GM18517 (cell line): ENCODE results near the gene ATOH8.

Source experiments
- ATAC-seq: cut with Tn5 transposase; IDR thresholded peaks from one replicate; pipeline ENCODE4 v1.9.1; 2021; ENCODE audit warnings: mild to moderate bottlenecking, moderate library complexity; ENCODE audit not compliant: unreplicated experiment

ATOH8 gene

DNA sequence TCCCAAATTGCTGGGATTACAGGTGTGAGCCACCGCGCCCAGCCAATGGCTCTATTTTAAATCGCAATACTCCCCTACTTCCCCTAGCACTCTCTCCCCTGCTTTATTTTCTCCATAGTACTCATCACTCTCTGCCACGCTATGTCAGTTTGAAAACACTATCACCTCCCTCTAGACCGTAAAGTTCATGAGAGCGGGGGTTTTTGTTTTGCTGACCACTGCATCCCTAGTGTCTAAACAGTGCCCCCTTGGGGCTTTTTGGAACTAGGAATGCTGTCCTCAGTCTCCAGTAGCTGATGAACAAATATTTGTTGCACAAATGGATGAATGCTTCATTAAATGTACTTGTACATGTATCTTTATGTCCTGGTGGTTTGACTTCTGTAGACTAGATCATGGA, 44.1 kb downstream of the ATOH8 start:
- no peak for ATAC-seq

DNA sequence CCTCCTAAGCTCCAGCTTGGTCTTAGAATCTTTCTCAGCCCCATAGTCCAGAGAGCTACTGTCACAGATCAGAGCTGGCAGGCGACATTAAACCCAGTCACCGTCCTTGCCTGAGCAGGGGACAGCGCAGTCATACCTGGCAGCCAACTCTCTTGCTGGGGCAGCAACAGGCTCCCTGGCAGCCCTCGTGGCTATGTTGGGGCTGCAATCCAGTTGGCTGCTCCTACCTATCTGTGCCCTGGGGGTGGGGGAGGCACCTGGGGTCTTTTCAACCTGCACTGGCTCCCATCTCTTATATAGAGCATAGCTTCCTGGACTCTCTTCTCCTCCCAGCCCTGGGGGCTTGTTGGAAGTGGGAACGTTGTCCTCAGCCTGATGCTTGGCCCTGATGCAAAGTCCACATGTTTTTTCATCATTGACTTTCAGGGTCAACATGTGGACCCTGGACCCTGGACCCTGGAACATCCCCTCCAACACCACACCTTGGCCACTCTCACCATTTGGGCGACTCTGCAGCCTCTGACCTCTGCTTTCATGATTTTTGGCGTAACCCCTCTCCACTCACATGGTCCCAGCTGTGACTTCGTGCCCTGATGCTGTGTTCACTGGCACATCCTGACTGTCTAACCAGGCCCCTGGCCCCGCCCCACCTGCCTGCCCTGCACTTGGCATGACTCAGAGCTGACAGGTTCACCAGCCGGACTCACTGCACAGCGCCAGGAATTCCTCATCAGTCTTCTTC, 45.6 kb downstream of the ATOH8 start:
- ATAC-seq, result no peak

DNA sequence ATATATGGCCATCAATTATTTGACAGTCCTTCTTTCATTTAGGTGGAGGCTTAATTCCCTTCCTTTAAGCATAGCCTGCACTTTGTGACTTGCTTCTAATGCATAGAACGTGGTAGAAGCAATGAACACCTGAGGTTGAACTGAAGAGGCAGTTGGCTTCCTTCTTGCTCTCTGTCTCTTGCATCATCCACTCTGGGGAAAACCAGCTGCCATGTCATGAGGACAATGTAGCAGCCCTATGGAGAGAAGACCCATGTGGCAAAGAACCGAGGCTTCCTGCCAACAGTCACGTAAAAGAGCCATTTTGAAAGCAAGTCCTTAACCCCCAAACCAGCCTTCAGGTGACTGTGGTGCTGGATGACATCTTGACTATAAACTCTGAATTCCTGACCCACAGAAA, 46.8 kb downstream of the ATOH8 start:
- no peak for ATAC-seq

DNA sequence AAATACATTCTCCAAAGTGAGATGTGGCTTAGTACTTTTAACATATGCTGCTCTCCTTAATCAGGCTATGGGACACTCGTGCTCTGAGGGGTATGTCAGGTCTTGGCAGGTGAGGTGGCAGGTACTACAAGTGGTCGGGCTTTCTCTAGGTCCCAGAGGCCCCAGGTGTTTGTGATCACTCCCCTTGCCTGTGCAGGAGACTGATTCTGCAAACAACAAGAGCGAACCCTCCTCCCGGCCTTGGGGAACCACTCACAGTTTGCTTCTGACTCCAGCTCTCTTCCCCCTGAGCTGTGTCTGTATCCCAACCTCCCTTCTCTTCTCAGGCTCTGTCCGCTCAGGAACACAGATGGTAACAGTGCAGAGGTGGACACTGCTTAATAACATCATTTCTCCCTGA, 48.1 kb downstream of the ATOH8 start:
- no peak for ATAC-seq

DNA sequence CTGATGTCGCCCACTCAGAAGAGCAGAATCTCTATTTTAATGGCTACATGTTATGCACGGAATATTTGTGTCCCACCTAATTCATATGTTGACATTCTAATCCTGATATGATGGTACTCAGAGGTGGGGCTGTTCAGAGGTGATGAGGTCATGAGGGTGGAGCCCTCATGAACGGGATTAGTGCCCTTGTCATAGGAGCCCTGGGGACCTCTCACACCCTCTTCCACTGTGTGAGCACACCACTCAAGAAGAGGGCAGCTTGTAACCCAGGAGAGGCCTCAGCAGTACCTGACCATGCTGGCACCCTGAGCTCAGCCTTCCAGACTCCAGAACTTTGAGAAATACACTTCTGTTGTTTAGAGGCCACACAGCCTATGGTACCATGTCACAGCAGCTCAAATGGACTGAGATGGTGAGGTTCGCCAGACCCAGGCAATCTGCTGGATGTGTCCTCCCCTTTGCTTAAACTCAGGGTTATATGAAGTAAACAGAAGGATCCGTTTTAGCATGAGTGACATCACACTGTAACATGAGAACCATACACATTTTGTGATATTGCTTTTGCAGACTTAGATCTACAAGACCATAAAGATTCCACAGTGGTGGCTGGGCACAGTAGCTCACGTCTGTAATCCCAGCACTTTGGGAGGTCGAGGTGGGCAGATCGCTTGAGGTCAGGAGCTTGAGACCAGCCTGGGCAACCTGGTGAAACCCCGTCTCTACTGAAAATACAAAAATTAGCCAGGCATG, 48.7 kb downstream of the ATOH8 start:
- no peak for ATAC-seq

DNA sequence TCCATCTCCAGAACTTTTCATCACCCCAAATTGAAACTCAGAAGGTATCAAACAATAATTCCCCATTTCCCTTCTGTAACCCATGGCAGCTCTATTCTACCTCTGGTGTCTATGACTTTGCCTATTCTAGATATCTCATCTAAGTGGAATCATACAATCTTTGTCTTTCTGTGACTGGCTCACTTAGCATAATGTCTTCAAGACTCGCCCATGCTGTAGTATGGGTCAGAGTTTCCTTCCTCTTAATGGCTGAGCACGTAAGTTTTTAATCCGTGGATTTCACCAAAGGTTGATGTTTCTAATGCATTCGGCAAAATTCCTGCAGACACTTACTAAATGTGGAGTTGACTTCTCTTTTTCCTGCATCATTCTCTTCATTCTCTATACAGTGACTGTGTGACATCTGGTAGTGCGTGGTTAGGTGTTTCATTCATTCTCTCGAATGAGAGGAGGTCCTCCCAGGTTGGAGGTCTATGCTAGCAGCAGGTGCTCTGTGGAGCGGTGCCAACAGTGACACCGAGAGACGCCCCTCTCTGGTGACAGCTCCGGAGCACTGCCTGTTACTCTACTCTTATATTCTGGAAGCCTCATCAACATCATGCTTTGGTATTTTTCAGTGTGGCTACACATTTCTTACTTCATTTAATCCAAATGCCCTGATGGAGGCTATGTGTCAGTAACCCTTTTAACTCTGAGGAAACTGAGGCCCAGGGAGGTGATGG, 50.1 kb downstream of the ATOH8 start:
- no peak for ATAC-seq

DNA sequence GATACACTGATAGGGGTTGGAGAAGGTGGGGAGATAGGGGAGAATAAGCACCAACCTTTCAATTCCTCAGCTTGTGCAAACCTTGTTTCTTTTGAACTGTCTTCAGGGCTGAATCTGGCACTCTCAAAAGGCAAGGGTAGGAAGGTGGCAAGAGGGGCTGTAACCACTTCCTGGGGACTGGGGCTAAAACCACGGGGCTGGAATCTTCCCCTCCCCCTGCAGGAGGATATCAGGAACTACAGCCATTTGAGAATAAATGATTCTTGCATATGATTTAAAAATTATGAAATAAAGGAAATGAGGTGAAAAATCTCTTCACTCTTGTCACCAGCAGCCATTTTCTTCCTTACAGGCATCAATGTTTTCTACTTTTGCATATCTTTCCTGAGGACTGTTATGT, 50.8 kb downstream of the ATOH8 start:
- ATAC-seq, result no peak

DNA sequence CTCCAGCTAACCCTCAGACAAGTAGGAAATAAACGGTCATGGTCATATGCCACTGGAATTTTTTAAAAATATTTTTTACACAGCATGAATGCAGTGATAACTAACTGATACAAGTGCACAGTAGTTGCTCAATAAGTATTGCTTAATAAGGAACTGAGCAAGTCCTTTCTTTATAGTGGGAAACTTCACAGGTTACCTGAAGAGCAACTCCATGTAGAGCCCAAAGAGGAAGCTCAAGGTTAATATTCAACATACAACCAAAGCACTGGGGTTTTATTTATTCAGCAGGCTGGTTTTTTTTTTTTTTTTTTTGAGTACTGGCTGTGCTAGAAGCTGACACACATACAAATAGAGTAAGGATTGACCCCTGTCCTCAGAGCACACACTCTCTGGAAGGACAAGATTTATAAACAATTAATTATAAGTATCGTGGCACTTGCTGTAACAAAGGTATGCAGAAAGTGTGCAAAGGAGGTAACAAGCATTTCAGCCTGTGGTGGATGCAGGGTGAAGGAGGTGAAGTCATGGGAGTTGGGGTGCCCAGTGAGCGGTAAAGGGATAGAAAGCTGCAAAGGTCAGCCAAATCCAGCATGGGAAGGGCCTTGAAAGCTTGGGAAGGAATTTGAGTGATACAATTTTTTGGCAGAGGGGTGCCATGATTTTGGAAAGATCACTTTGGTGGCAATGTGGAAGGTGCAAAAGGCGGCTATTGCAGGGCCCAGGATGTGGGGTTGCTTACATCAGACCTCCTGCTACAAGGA, 52.7 kb downstream of the ATOH8 start:
- ATAC-seq, result no peak

DNA sequence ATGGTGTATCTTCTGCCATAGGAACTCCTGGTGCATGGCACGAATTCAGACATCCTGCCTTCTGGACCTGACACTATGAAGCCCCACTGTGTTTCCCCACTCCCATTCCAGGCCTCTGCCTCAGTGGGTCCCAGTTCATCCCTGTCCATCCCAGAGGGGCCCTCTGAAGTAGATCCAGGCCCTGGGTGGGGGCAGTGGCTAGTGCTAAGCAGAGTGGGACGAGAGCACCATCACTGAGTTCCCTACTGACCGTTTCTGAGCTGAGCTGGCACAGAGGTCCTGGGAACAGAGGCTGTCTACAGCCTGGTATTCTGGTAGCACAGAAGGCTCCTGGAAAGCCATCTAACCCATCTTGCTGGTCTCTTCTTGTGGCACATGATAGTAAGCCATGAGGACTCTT, 54.0 kb downstream of the ATOH8 start:
- ATAC-seq, result no peak

DNA sequence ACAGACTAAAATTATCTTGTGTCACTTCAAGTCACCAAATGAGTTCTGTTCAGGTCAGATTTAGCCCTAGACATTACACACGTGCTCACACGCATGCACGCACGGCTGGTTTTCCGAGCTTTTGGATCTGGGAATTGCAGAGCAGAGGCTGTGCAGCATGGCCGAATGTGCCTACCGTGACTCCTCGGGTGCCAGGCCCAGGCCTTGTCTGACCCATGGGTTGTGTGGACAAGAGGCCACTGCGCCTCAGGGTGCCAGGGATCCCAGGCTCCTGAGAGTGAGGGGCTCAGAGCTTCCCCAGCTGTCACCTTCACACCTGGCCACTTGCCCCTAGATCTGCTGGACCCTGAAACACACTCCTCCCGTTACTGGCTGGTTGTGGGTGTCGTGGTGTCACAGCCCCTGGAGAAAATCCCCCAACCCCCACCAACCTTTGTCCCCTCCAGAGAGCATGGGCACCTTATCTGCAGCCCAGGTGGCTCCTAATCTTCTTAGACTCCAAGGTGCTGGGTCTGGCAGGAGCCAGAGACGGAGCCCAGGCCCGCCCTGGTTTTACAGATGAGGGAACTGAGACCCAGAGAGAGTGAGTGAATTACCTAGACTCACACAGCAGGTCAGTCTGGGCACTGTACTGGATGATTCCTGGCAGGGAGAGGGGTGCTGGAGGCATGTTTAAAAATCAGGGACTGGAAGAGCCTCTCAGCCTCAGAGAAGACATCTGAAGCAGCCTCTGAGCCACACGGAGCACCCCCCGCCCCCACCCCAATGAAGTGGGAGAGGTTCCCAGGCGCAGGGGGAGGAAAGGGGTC, 56.8 kb downstream of the ATOH8 start:
- no peak for ATAC-seq

DNA sequence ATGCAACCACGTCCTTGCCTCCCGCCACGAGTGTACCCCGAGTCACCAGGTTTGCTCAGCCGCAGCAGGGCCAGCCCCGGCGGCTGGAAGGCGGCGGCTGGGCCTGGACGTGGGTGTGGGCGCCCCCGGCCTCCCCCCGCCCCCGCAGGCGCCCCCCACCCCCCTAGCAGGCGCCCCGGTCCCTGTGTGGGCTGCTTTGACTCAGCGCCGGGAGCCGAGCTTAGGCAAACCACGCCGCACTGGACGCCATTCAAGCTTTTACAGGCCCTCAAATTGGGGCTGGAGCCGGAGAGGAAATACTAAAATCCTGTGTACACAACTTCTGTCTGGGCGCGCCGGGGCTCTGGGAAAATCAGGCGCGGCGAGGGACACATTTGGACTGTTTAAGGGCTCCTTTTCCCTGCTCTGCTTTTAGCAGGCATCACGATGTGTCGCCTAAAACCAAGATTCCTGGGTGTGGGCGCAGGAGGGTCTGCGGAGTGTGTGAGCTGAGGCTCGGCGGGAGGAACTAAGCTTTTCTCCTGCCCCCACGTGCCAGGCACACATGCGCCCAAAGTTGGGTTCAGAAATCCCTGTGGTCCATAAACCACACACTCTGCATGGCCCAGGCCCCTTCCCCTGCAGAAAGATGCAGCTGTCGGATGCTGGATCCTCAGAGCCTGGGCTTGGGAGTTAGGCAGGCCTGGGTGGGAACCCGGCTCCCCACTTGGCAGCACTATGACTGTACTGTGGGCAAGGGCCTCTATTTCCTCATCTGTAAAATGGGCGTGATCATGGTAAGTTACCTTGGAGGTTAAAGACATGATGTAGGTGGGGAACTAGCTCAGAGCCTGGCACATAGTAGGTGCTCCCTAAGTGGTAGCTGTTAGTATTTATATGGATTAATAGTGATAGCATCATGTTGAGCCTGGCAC, 57.6 kb downstream of the ATOH8 start:
- ATAC-seq, result no peak

DNA sequence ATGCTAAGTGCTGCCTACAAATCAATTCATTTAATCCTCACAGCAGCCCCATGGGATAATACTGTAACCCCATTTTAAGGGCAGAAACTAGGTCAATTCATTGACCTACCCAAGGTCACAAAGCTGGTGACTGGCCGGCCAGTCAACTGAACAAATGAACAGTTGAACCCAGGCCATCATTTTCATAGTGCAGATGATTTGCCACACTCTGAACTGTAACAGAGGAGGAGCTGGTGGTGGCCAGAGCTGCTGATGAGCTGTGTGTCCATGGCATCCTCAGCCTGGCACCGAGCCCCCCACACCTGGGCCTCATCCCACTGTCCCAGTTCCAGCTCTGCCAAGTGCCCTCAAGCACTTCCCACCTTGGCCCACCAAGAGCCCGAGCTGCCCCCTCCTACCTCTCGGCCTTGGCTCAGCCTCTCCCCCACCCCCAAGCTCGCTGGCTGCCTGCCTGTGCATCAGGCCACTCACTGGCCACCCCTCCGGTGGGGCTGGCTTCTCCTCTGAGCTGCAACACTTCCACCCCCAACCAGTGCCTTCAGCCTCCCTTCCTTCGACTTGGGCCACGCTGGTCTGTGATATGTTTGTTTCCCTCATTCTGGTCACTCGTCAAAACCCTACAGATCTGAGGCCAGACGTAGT, 58.4 kb downstream of the ATOH8 start:
- no peak for ATAC-seq

DNA sequence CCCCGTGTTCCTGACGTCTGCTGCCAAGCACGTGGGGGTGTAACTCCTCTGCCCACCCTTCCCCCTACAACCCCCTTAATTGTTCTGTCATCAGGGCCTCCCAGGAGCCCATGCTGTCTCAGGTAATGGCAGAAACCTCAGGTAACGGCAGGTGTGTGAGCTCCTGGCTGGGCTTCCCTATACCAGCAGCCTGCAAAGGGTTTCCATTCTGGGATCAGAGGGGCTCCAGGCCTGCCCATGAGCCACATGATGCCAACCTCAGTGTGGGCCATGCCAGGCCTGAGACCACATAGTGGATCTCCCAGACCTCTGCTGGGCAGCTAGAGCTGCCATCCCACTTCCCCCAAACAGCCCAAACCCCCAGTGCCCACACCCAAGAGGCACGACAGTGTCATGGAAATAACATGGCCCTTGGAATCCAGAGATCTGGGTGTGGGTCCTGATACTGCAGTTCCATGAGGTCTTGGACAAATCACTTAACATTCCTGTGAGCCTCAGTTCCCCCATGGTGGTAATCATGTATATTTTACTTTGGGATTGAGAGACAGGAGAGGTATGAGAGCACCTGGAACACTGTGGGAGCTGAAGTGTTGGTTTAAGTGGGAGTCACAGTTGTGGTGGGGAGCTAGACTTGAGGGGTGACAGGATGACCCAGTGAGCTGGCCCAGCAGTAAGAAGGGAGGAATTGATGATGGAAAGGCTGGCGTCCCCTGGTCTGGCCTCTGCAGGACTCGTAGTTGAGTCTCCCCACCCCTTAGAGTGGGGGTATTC, 59.6 kb downstream of the ATOH8 start:
- ATAC-seq, result no peak

DNA sequence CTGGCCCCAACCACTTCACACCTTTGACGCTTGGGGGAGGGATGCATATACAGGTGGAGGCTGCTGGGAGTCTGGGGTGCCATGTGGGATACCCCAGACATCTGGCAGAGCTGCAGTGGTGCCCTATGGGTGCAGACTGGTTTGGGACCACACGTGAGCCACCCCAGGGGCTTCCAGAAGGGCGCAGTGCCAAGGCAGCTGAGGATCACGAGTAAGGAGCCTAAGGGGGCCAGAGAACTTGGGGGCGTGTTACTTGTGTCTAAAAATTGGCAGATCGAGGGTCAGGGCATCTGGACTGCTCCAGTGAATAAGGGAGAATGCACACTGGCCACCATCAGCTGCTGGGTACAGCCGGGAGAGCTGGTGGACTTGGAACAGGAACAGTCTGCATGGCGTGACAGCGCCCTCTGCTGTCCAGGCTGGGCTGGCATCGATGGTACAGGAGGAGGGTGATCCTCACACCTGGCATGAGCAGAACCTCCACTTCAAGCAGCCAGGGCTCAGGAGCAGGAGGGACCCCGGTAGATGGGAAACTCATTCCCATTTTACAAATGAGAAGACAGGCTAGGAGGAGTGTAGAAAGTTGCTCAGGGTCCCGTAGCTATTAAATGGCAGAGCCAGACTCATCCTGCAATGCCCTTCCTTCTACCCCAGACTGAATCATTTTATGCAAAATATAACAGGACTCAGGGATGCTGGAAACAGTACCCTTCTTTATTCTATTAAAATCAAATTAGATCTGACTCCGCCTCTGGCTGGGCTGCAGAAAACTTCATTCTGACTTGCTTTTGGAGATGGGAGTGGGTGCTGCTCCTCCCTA, 60.4 kb downstream of the ATOH8 start:
- no peak for ATAC-seq

DNA sequence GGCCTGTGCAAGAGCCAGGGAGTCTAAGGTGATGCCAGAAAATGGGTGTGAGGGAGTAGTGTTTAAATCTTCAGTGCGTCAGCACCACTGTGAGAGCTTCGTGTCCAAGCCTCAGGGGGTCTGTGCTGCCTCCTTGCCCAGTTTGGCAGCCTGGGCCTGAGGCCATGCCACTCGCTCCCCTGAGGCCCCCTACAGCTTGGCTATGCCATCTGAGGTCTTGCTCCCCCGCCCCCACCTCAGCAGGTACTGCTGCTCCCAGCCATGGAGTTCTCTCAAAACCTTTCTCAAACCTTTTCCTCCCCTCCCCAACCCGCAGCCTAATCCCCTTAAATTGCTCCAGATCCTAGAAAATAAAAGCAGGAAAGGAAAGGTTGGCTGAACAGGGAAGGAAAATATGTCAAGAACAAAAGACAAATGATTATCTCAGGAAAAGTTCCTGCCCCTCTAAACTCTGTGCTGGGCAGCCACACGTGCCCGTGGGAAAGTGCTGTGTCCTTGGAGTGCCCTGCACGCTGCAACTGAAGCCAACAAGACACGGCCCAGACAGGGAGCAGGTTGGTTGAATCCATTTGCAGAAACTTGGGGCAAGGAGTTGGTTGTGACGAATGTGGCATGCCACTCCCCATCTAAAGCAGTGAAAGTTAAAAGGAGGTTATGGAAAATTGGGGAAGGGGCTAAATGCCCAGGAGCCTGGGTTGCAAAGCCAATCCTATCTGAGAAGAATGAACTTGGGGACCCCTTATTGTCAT, 61.2 kb downstream of the ATOH8 start:
- no peak for ATAC-seq

DNA sequence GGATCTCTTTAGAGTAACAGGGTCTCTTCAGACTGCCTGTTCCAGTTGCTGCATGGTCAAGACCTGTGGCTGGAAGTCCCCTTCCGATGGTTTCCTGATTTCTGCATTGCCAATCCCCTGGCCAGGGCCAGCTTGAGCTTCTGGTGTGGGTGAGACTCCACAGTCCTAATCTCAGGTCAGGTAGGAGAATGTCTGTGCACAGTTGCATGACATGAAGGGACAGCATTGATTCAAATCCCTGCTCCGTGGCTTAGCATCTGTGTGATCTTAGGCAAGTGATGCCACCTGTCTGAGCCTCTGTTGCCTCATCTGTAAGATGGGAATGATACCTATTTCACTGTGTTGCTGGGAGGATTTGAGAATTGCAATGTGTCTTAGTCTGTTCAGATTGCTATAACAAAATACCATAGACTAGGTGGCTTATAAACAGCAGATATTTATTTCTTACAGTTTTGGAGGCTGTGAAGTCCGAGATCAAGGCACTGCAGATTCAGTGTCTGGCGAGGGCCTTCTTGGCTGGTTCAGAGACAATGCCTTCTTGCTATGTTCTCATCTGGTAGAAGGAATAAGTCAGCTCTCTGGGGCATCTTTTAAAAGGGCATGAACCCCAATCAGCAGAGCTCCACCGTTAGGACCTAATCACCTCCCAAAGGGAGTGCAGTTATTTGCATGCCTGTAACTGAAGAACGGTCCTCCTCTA, 66.2 kb downstream of the ATOH8 start:
- ATAC-seq, result no peak
